Stimulated activated CD8-positive, alpha-beta memory T cell treated with anti-CD3 and anti-CD28 coated beads, Interleukin-15, amount 100 ng/mL, for 4 hours (primary cell): ENCODE data around the gene MEGF9.
"Not testable (repeated sequence)": the region's sequence is repeated elsewhere in the genome, so short reads cannot be mapped to it uniquely, and the experiment has no call there.

Experiments
- DNase-seq, 2 donors: peaks; one replicate each; pipeline ENCODE4 v3.0.0-alpha.2; 2020; ENCODE audit warnings: low read depth in 2 of 2

Gene MEGF9

GRCh38 chr9:120714088-120714845 lies at the start of gene MEGF9:
MEGF9 (minus strand) TSS chr9:120714470; CDS start chr9:120714358, 112 bp downstream.
- peak; percentile 91 to 94 for DNase-seq

GRCh38 chr9:120761006-120761405 lies 46.7 kb upstream of the MEGF9 start:
- DNase-seq: no peak

GRCh38 chr9:120759755-120760400 lies 45.6 kb upstream of the MEGF9 start:
- DNase-seq: no peak

- no peak for DNase-seq
These were observed 44.3 kb upstream of the MEGF9 start for GRCh38 chr9:120758544-120758943.

GRCh38 chr9:120757026-120757913 lies 43.0 kb upstream of the MEGF9 start:
- DNase-seq: no peak

- DNase-seq: no peak
These were observed 42.3 kb upstream of the MEGF9 start for GRCh38 chr9:120756531-120756930.

GRCh38 chr9:120755810-120756434 lies 41.7 kb upstream of the MEGF9 start:
- DNase-seq: peak in 1 of 2 donors; percentile 40

GRCh38 chr9:120755044-120755443 lies 40.8 kb upstream of the MEGF9 start:
- no peak for DNase-seq

- no peak for DNase-seq
These were observed 36.2 kb upstream of the MEGF9 start for GRCh38 chr9:120750421-120750820.

- not testable (repeated sequence) for DNase-seq
These were observed 32.1 kb upstream of the MEGF9 start for GRCh38 chr9:120746366-120746765.

GRCh38 chr9:120745278-120745677 lies 31.0 kb upstream of the MEGF9 start:
- no peak for DNase-seq

GRCh38 chr9:120742951-120743416 lies 28.7 kb upstream of the MEGF9 start:
- no peak for DNase-seq

- DNase-seq: no peak
These were observed 27.4 kb upstream of the MEGF9 start for GRCh38 chr9:120741701-120742100.

GRCh38 chr9:120741191-120741590 lies 26.9 kb upstream of the MEGF9 start:
- DNase-seq: no peak

- DNase-seq: no peak
These were observed 25.9 kb upstream of the MEGF9 start for GRCh38 chr9:120740132-120740531.

- no peak for DNase-seq
These were observed 23.3 kb upstream of the MEGF9 start for GRCh38 chr9:120737416-120738165.

- DNase-seq: no peak
These were observed 22.6 kb upstream of the MEGF9 start for GRCh38 chr9:120736881-120737280.

GRCh38 chr9:120735415-120736126 lies 21.3 kb upstream of the MEGF9 start:
- DNase-seq: no peak

- DNase-seq: no peak
These were observed 20.5 kb upstream of the MEGF9 start for GRCh38 chr9:120734607-120735410.
